Measurements from ENCODE around the gene FOCAD.
"Not testable (repeated sequence)": the region's sequence is repeated elsewhere in the genome, so short reads cannot be mapped to it uniquely, and the experiment has no call there.

The FOCAD gene

DNA sequence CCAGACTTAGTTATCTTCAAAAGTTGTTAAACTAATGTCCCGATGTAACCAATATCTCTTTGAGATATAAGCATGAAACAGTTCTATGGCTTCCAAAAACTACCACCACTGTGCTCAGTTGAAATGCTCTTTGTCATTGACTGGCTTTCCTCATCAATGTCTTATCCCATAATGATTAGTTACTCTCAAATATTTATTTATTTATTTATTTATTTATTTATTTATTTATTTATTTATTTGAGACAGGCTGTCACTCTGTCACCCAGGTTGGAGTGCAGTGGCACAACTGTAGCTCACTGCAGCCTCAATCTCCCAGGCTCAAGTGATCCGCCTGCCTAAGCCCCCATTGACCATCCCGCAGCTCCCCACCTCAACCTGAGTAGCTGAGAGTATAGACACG is 33.7 kb upstream of the FOCAD start:
- no peaks in the 10 kb centered on the region for H3K36me3 ChIP-seq (ENCODE audit: control insufficient read depth, insufficient read depth, low read length)
- no peaks in the 10 kb centered on the region for H3K27me3 ChIP-seq (replicated peaks; ENCODE audit: control insufficient read depth, insufficient read depth, low read length, poor library complexity, severe bottlenecking)
- no peak overlapping the region for H3K4me3 ChIP-seq (ENCODE audit: insufficient read depth, low read depth, low read length, poor library complexity, severe bottlenecking)
- no peak for DNase-seq
- no peak overlapping the region for H3K27ac ChIP-seq (ENCODE audit: insufficient read depth, low read length, poor library complexity, severe bottlenecking)
- no peaks in the 10 kb centered on the region for H3K9me3 ChIP-seq (ENCODE audit: control insufficient read depth, low read length)
- no peaks in the 10 kb centered on the region for H3K4me1 ChIP-seq (ENCODE audit: control insufficient read depth, insufficient read depth, low read length, poor library complexity, severe bottlenecking)

DNA sequence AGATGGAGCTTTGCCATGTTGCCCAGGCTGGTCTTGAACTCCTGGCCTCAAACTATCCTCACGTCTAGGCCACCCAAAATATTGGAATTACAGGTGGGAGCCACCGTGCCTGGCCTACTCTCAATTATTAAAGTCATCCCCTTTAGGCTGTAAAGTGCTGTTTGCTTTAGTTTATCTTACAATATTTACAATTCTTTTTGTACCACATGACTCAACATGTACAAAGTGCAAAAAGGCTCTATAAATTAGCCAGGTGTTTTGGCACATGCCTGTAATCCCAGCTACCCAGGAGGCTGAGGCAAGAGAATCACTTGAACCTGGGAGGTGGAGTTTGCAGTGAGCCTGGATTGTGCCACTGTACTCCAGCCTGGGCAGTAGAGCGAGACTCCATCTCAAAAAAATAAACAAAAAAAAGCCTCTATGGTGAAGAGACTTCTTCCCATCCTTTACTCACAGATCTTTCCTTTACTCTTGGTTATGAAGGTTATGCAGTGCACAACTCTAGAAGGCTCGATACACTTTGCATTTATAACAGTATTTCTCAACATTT is 33.2 kb upstream of the FOCAD start:
- no peak for DNase-seq
- Histone ChIP-seq H3K36me3 (ENCODE audit: control insufficient read depth, insufficient read depth, low read length) (no peaks in the 10 kb centered on the region), H3K4me3 (ENCODE audit: insufficient read depth, low read depth, low read length, poor library complexity, severe bottlenecking) (no peak overlapping the region), H3K27me3 (replicated peaks; ENCODE audit: control insufficient read depth, insufficient read depth, low read length, poor library complexity, severe bottlenecking) (no peaks in the 10 kb centered on the region), H3K9me3 (ENCODE audit: control insufficient read depth, low read length) (no peaks in the 10 kb centered on the region), H3K27ac (ENCODE audit: insufficient read depth, low read length, poor library complexity, severe bottlenecking) (no peak overlapping the region), H3K4me1 (ENCODE audit: control insufficient read depth, insufficient read depth, low read length, poor library complexity, severe bottlenecking) (no peaks in the 10 kb centered on the region)

DNA sequence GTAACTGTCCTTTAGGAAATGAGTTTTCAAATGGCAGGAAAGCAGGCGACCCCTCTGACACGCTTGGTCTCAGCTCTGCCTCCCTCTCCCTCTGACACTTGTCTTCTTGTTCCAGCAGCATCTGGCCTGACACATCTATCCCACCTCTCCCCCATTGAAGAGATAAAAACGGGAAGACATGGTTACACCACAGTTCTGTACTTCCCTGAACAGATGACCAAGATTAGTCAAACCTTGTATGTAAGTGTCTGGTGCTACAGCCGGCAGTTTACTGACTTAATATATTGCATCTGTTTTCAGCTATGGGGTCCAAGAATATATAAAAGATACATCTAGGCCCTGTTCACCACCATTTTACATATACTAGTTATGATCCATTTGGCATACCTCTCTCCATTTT is 32.1 kb upstream of the FOCAD start:
- H3K36me3 ChIP-seq (ENCODE audit: control insufficient read depth, insufficient read depth, low read length), result no peaks in the 10 kb centered on the region
- H3K9me3 ChIP-seq (ENCODE audit: control insufficient read depth, low read length), result no peaks in the 10 kb centered on the region
- no peaks in the 10 kb centered on the region for H3K4me1 ChIP-seq (ENCODE audit: control insufficient read depth, insufficient read depth, low read length, poor library complexity, severe bottlenecking)
- H3K27ac ChIP-seq (ENCODE audit: insufficient read depth, low read length, poor library complexity, severe bottlenecking), result no peak overlapping the region
- H3K27me3 ChIP-seq (replicated peaks; ENCODE audit: control insufficient read depth, insufficient read depth, low read length, poor library complexity, severe bottlenecking), result no peaks in the 10 kb centered on the region
- H3K4me3 ChIP-seq (ENCODE audit: insufficient read depth, low read depth, low read length, poor library complexity, severe bottlenecking), result no peak overlapping the region
- no peak for DNase-seq

DNA sequence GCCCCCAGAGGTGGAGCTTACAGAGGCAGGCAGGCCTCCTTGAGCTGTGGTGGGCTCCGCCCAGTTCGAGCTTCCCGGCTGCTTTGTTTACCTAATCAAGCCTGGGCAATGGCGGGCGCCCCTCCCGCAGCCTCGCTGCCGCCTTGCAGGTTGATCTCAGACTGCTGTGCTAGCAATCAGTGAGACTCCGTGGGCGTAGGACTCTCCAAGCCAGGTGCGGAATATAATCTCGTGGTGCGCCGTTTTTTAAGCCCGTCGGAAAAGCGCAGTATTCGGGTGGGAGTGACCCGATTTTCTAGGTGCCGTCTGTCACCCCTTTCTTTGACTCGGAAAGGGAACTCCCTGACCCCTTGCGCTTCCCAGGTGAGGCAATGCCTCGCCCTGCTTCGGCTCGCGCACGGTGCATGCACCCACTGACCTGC is 25.8 kb upstream of the FOCAD start:
- H3K4me1 ChIP-seq (ENCODE audit: control insufficient read depth, insufficient read depth, low read length, poor library complexity, severe bottlenecking); H3K27me3 ChIP-seq (replicated peaks; ENCODE audit: control insufficient read depth, insufficient read depth, low read length, poor library complexity, severe bottlenecking); H3K36me3 ChIP-seq (ENCODE audit: control insufficient read depth, insufficient read depth, low read length); H3K9me3 ChIP-seq (ENCODE audit: control insufficient read depth, low read length): not testable (repeated sequence)
- peak; percentile 27 to 53 (median 35) for DNase-seq
- Histone ChIP-seq H3K27ac (ENCODE audit: insufficient read depth, low read length, poor library complexity, severe bottlenecking) (peak overlapping the region; percentile 25), H3K4me3 (ENCODE audit: insufficient read depth, low read depth, low read length, poor library complexity, severe bottlenecking) (peak overlapping the region; percentile 41)

DNA sequence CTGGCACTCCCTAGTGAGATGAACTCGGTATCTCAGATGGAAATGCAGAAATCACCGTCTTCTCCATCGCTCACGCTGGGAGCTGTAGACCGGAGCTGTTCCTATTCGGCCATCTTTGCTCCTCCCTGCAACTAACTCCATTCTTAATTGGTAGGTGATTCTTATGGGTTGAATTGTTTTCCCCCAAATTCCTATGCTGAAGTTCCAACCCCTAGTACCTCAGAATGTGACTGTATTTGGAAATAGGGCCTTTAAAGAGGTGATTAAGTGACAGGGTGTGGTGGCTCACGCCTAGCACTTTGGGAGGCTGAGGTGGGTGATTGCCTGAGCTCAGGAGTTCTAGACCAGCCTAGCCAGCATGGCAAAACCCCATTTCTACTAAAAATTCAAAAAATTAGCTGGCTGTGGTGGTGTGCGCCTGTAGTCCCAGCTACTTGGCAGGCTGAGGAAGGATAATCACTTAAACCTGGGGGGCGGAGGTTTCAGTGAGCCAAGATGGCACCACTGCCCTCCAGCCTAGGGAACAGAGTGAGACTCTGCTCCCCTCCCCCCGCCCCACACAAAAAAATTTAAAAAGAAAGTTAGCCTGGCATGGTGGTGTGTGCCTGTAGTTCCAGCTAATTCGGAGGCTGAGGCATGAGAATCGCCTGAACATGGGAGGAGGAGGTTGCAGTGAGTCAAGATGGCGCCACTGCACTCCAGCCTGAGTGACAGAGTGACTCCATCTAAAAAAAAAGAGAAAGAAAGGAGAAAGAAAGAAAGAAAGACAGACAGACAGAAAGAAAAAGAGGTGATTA is 25.2 kb upstream of the FOCAD start:
- H3K4me3 ChIP-seq (ENCODE audit: insufficient read depth, low read depth, low read length, poor library complexity, severe bottlenecking), result peak overlapping the region; percentile 41
- no peak for DNase-seq
- no peaks in the 10 kb centered on the region for H3K9me3 ChIP-seq (ENCODE audit: control insufficient read depth, low read length)
- no peaks in the 10 kb centered on the region for H3K27me3 ChIP-seq (replicated peaks; ENCODE audit: control insufficient read depth, insufficient read depth, low read length, poor library complexity, severe bottlenecking)
- no peaks in the 10 kb centered on the region for H3K36me3 ChIP-seq (ENCODE audit: control insufficient read depth, insufficient read depth, low read length)
- H3K27ac ChIP-seq (ENCODE audit: insufficient read depth, low read length, poor library complexity, severe bottlenecking), result peak overlapping the region; percentile 25
- H3K4me1 ChIP-seq (ENCODE audit: control insufficient read depth, insufficient read depth, low read length, poor library complexity, severe bottlenecking), result no peaks in the 10 kb centered on the region

DNA sequence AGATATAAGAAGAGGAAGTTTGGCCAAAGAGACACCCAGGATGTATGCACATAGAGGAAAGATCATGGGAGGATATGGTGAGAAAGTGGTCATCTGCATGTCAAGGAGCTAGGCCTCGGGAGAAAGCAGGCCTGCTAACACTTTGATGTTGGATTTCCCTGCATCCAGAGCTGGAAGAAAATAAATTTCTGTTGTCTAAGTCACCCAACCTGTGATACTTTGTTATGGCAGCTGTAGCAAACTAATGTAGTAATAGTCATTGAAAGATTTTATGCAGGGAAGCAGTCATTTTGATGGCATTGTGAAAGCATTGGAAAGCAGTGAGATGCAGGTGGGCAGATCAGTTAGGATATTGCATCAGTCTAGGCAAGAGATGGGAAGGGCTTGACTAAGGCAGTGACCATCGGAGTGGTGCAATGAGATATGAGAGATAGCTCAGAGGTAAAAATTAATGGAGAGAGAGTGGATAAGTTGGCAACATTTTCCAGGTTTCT is 24.5 kb upstream of the FOCAD start:
- Histone ChIP-seq H3K4me3 (ENCODE audit: insufficient read depth, low read depth, low read length, poor library complexity, severe bottlenecking) (no peak overlapping the region), H3K36me3 (ENCODE audit: control insufficient read depth, insufficient read depth, low read length) (no peaks in the 10 kb centered on the region), H3K4me1 (ENCODE audit: control insufficient read depth, insufficient read depth, low read length, poor library complexity, severe bottlenecking) (no peaks in the 10 kb centered on the region), H3K27me3 (replicated peaks; ENCODE audit: control insufficient read depth, insufficient read depth, low read length, poor library complexity, severe bottlenecking) (no peaks in the 10 kb centered on the region), H3K9me3 (ENCODE audit: control insufficient read depth, low read length) (no peaks in the 10 kb centered on the region), H3K27ac (ENCODE audit: insufficient read depth, low read length, poor library complexity, severe bottlenecking) (no peak overlapping the region)
- DNase-seq, result no peak

DNA sequence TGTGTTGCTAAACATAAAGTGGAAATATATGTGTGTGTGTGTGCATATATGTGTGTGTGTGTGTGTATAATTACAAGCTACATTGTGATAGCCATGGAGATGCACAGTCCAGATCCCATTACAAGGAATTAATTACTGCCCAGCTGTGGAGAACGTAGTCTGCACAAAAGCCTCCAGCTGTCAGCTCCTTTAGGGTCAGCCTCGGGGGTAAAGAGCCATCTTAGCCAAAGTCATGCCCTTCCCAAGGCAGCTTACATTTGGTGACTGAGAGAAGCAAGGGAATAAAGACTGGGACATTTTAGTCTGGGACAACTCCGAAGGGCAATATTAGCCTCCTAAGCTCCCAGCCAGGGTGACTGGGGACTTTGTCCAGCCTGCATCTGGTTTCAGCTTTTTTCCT is 21.9 kb upstream of the FOCAD start:
- H3K27me3 ChIP-seq (replicated peaks; ENCODE audit: control insufficient read depth, insufficient read depth, low read length, poor library complexity, severe bottlenecking), result no peaks in the 10 kb centered on the region
- DNase-seq, result no peak
- no peaks in the 10 kb centered on the region for H3K9me3 ChIP-seq (ENCODE audit: control insufficient read depth, low read length)
- no peaks in the 10 kb centered on the region for H3K4me1 ChIP-seq (ENCODE audit: control insufficient read depth, insufficient read depth, low read length, poor library complexity, severe bottlenecking)
- H3K4me3 ChIP-seq (ENCODE audit: insufficient read depth, low read depth, low read length, poor library complexity, severe bottlenecking), result no peak overlapping the region
- no peak overlapping the region for H3K27ac ChIP-seq (ENCODE audit: insufficient read depth, low read length, poor library complexity, severe bottlenecking)
- no peaks in the 10 kb centered on the region for H3K36me3 ChIP-seq (ENCODE audit: control insufficient read depth, insufficient read depth, low read length)

DNA sequence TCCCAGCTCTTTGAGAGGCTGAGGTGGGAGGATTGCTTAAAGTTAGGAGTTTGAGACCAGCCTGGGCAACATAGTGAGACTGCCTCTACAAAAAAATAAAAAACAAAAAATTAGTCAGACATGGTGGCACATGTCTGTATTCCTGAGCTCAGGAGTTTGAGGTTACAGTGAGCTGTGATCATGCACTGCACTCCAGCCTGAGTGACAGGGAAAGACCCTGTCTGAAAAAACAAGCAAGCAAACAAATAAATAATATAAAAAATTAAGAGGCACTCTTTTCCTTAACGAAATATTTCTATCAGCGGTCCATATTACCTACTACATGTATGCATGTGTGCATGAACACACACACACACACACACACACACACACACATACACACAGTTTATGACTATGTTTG is 20.9 kb upstream of the FOCAD start:
- no peaks in the 10 kb centered on the region for H3K4me1 ChIP-seq (ENCODE audit: control insufficient read depth, insufficient read depth, low read length, poor library complexity, severe bottlenecking)
- H3K27ac ChIP-seq (ENCODE audit: insufficient read depth, low read length, poor library complexity, severe bottlenecking), result no peak overlapping the region
- no peaks in the 10 kb centered on the region for H3K36me3 ChIP-seq (ENCODE audit: control insufficient read depth, insufficient read depth, low read length)
- no peak for DNase-seq
- no peaks in the 10 kb centered on the region for H3K9me3 ChIP-seq (ENCODE audit: control insufficient read depth, low read length)
- no peaks in the 10 kb centered on the region for H3K27me3 ChIP-seq (replicated peaks; ENCODE audit: control insufficient read depth, insufficient read depth, low read length, poor library complexity, severe bottlenecking)
- no peak overlapping the region for H3K4me3 ChIP-seq (ENCODE audit: insufficient read depth, low read depth, low read length, poor library complexity, severe bottlenecking)

DNA sequence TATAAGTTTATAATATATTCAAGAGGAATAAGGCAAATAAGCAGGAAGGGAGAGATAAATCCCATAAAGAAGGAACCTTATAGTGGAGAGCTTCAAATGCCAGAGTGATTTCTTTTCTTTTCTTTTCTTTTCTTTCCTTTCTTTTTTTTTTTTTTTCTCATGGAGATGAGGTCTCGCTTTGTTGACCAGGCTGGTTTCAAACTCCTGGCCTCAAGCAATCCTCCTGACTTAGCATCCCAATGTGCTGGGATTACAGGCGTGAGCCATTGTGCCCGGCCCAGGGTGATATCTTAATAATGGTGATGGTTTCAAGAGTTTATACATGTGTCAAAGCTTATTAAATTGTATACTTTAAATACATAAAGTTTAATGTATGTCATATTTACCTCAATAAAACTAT is 19.6 kb upstream of the FOCAD start:
- H3K4me1 ChIP-seq (ENCODE audit: control insufficient read depth, insufficient read depth, low read length, poor library complexity, severe bottlenecking), result no peaks in the 10 kb centered on the region
- H3K27ac ChIP-seq (ENCODE audit: insufficient read depth, low read length, poor library complexity, severe bottlenecking), result no peak overlapping the region
- H3K9me3 ChIP-seq (ENCODE audit: control insufficient read depth, low read length), result no peaks in the 10 kb centered on the region
- H3K4me3 ChIP-seq (ENCODE audit: insufficient read depth, low read depth, low read length, poor library complexity, severe bottlenecking), result no peak overlapping the region
- no peak for DNase-seq
- no peaks in the 10 kb centered on the region for H3K36me3 ChIP-seq (ENCODE audit: control insufficient read depth, insufficient read depth, low read length)
- no peaks in the 10 kb centered on the region for H3K27me3 ChIP-seq (replicated peaks; ENCODE audit: control insufficient read depth, insufficient read depth, low read length, poor library complexity, severe bottlenecking)

DNA sequence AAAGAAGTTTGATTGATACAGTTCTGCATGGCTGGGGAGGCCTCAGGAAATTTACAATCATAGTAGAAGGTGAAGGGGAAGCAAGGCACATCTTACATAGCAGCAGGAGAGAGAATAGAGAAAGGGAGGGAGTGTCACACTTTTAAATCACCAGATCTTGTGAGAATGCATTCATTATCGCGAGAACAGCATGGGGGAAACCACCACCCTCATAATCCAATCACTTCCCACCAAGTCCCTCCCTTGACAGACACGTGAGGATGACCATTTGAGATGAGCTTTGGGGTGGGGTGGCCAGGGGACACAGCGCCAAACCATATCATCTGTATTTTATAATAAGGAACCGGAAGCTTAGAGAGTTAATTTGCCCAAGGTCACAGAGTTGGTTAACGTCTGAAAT is 13.7 kb upstream of the FOCAD start:
- no peaks in the 10 kb centered on the region for H3K36me3 ChIP-seq (ENCODE audit: control insufficient read depth, insufficient read depth, low read length)
- no peaks in the 10 kb centered on the region for H3K27me3 ChIP-seq (replicated peaks; ENCODE audit: control insufficient read depth, insufficient read depth, low read length, poor library complexity, severe bottlenecking)
- no peak overlapping the region for H3K4me3 ChIP-seq (ENCODE audit: insufficient read depth, low read depth, low read length, poor library complexity, severe bottlenecking)
- H3K4me1 ChIP-seq (ENCODE audit: control insufficient read depth, insufficient read depth, low read length, poor library complexity, severe bottlenecking), result no peaks in the 10 kb centered on the region
- no peak for DNase-seq
- no peaks in the 10 kb centered on the region for H3K9me3 ChIP-seq (ENCODE audit: control insufficient read depth, low read length)
- no peak overlapping the region for H3K27ac ChIP-seq (ENCODE audit: insufficient read depth, low read length, poor library complexity, severe bottlenecking)

Data from effector memory CD4-positive, alpha-beta T cell (primary cell).